Endothelial cell of umbilical vein (primary cell): ENCODE data around the gene ETV6. TPM values are rescaled to one million over a fixed set of nuclear protein-coding genes. Genes with fewer than 3 reads are reported as not detected.

Source experiments
- BruUV-seq: library from RNA; stranded (reverse); fragments of 400-500 nt; replicated peaks from 2 replicates; lab custom pipeline; 2021; lab: Mats Ljungman, UMichigan
- CTCF ChIA-PET: fragments of 300-600, 350-600 bp; sonication (Branson Sonifier 250); formaldehyde crosslinking; loops from one replicate; lab custom pipeline; 2021; ENCODE audit warnings: antibody characterized with exemption, inconsistent platforms; lab: Charles Lee
- POLR2A ChIA-PET: fragments of 300-600, 350-600 bp; sonication (Branson Sonifier 250); formaldehyde crosslinking; loops from one replicate; lab custom pipeline; 2021; ENCODE audit warnings: antibody characterized with exemption, inconsistent platforms; lab: Charles Lee
- DNase-seq: peaks from one replicate; pipeline ENCODE4 v3.0.0-alpha.2; 2011; ENCODE audit warnings: low read depth, low spot score
- FAIRE-seq: peaks from 2 replicates; lab custom pipeline; 2011; peaks lifted over from hg19 to GRCh38; lab: Jason Lieb, UNC
- H2AFZ ChIP-seq: 2 replicates; pipeline ENCODE4 v1.6.0; 2012; ENCODE audit warnings: low read depth, low read length, control low read depth, inconsistent platforms
- H3K27ac ChIP-seq: 2 replicates; pipeline ENCODE4 v1.5.1; 2011; ENCODE audit warnings: low read depth, mild to moderate bottlenecking, control low read depth, low read length, moderate library complexity; ENCODE audit not compliant: insufficient read depth
- H3K27me3 ChIP-seq, 2 experiments: 2 replicates each; pipeline versions ENCODE4 v1.6.0 to v1.6.1; 2011; ENCODE audit warnings: low read length in 2 of 2, mixed read lengths in 1 of 2; ENCODE audit not compliant: control insufficient read depth in 2 of 2, insufficient read depth in 2 of 2
- H3K36me3 ChIP-seq, 2 experiments: 2 replicates in 1 of 2; 3 replicates in 1 of 2; pipeline ENCODE4 v1.5.1; 2011; ENCODE audit warnings: low read length in 2 of 2, mild to moderate bottlenecking in 1 of 2, moderate library complexity in 1 of 2; ENCODE audit not compliant: control insufficient read depth in 2 of 2, insufficient read depth in 2 of 2; ENCODE audit errors: extremely low read depth in 1 of 2
- H3K4me1 ChIP-seq: 3 replicates; pipeline ENCODE4 v1.5.1; 2011; ENCODE audit warnings: mild to moderate bottlenecking, low read length; ENCODE audit not compliant: control insufficient read depth, insufficient read depth; ENCODE audit errors: extremely low read depth
- H3K4me2 ChIP-seq: 2 replicates; pipeline ENCODE4 v1.6.1; 2011; ENCODE audit warnings: low read length, control low read depth, mixed read lengths; ENCODE audit not compliant: insufficient read depth
- H3K4me3 ChIP-seq, 3 experiments: fragments of 200-600 bp in 1 of 3; sonication (generic), shearing (Covaris generic) in 1 of 3; replicated peaks in 1 of 3; 2 replicates each; pipeline ENCODE4 v1.5.1; 2011 to 2016; ENCODE audit warnings: control low read depth in 3 of 3, low read length in 3 of 3, mild to moderate bottlenecking in 2 of 3, inconsistent platforms in 1 of 3, low read depth in 1 of 3, moderate library complexity in 1 of 3; ENCODE audit not compliant: insufficient read depth in 1 of 3
- H3K79me2 ChIP-seq: 2 replicates; pipeline ENCODE4 v1.6.0; 2012; ENCODE audit warnings: low read length, inconsistent platforms; ENCODE audit not compliant: control insufficient read depth, insufficient read depth
- H3K9ac ChIP-seq: replicated peaks from 2 replicates; pipeline ENCODE3; 2011; ENCODE audit warnings: low read length, control low read depth; ENCODE audit not compliant: insufficient read depth; ENCODE audit errors: extremely low read depth
- H3K9me1 ChIP-seq: replicated peaks from 3 replicates; pipeline ENCODE4 v1.6.0; 2011; ENCODE audit warnings: mild to moderate bottlenecking, low read length; ENCODE audit not compliant: control insufficient read depth, insufficient read depth; ENCODE audit errors: extremely low read depth
- H3K9me3 ChIP-seq: replicated peaks from 2 replicates; pipeline ENCODE4 v1.5.1; 2012; ENCODE audit warnings: low read length, inconsistent platforms; ENCODE audit not compliant: control insufficient read depth, insufficient read depth
- H4K20me1 ChIP-seq: replicated peaks from 2 replicates; pipeline ENCODE3; 2011; ENCODE audit warnings: mild to moderate bottlenecking, low read length; ENCODE audit not compliant: control insufficient read depth, insufficient read depth; ENCODE audit errors: extremely low read depth
- EZH2 ChIP-seq: IDR thresholded peaks from 2 replicates; pipeline ENCODE4 v1.6.1; 2012; ENCODE audit warnings: borderline replicate concordance, low read depth, mild to moderate bottlenecking, moderate library complexity, low read length, inconsistent platforms; ENCODE audit not compliant: severe bottlenecking
- FOS ChIP-seq: IDR thresholded peaks from 2 replicates; pipeline ENCODE4 v1.6.1; 2011; ENCODE audit warnings: mild to moderate bottlenecking, low read length, moderate library complexity, borderline replicate concordance; ENCODE audit not compliant: insufficient read depth
- GATA2 ChIP-seq: IDR thresholded peaks from 2 replicates; pipeline ENCODE4 v1.7.0; 2011; ENCODE audit warnings: low read depth, mild to moderate bottlenecking, moderate library complexity, mixed read lengths, low read length; ENCODE audit not compliant: insufficient read length, insufficient read depth
- JUN ChIP-seq: IDR thresholded peaks from 2 replicates; pipeline ENCODE4 v1.6.1; 2011; ENCODE audit warnings: borderline replicate concordance, low read depth; ENCODE audit not compliant: insufficient read length, insufficient read depth
- MYC ChIP-seq: IDR thresholded peaks from one replicate; pipeline ENCODE4 v1.6.1; 2011; ENCODE audit warnings: mild to moderate bottlenecking, low read depth, low read length
- POLR2A ChIP-seq: IDR thresholded peaks from 2 replicates; pipeline ENCODE4 v1.6.1; 2012; ENCODE audit warnings: low read depth, mild to moderate bottlenecking, control low read depth, low read length
- POLR2AphosphoS5 ChIP-seq: IDR thresholded peaks from 2 replicates; pipeline ENCODE4 v1.6.1; 2012; ENCODE audit warnings: low read depth, mild to moderate bottlenecking, control low read depth, low read length, moderate library complexity; ENCODE audit not compliant: insufficient read depth
- dilution Hi-C: fragments of 300-500 bp; cut with MboI; formaldehyde crosslinking; loops from one replicate; pipeline ENCODE4 v1.15.0; 2019; ENCODE audit warnings: low sequenced_read_pairs; ENCODE audit not compliant: extremely low pct_ligation_motif_present
- intact Hi-C: fragments of 100-400 bp; cut with micrococcal nuclease; formaldehyde crosslinking; loops from one replicate; pipeline ENCODE4 v1.10.0; 2022
- polyA plus RNA-seq, 4 experiments: library from polyadenylated mRNA; depleted of rRNA in 3 of 4; stranded (reverse) in 3 of 4; unstranded in 1 of 4; fragments of >200 nt; gene quantifications; 2 replicates each; pipeline versions ENCODE4 v1.2.1 to v1.2.3, GENCODE V29; 2011 to 2012; ENCODE audit warnings: missing spikeins in 1 of 4
- total RNA-seq: library from RNA; stranded (reverse); gene quantifications from 2 replicates; pipeline ENCODE4 v1.2.3, GENCODE V29; 2021
- TF ChIP-seq, protein P1 (sequence below): IDR thresholded peaks from 2 replicates; pipeline ENCODE4 v1.6.1; 2011; ENCODE audit not compliant: insufficient read depth, insufficient read length
- TF ChIP-seq, protein P2 (sequence below), 2 donors: IDR thresholded peaks; 1 replicate in 1 of 2; 2 replicates in 1 of 2; pipeline ENCODE4 v1.5.1; 2011; ENCODE audit warnings: low read length in 2 of 2, mild to moderate bottlenecking in 2 of 2, moderate library complexity in 2 of 2, control low read depth in 1 of 2, inconsistent platforms in 1 of 2, low read depth in 1 of 2; ENCODE audit not compliant: insufficient read depth in 1 of 2; ENCODE audit errors: extremely low read depth in 1 of 2

The ETV6 gene
- total and polyA plus RNA-seq, 2 donors (not counting 3 experiments of a cell fraction or from before 2014, with no cell fraction given) = 15.9 to 57.1 TPM

DNA sequence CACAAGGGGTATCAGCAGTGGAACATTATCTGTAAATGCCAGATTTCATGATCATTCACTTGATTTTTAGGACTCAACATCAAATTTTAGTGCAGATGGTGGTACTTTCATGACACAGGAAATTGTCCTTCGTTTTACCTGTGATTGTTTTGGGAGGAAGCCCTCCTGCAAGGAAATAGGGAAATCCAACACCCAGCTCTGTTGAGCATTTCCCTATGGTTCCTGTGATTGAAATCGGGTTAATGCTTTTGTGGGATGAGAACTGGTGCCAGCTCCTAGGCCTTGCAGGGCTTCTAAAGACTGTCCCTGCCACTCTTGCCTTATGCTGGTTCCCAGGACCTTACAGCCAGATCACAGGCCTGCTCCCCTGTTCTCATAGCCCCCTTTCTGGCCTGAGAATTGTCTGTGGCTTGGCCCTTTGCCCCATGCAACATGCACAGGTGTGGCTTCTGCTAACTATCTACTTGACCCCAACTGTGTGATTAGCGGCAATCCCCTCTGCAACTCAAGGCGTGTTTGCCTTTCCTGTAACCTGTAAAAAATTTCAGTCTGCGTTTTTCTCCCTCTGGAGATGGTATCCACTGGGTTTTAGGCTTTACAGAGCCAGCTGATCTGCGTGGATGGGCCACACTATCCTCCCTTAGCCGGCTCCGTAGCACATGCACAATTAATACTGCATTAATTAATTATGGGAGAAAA, 112.5 kb downstream of the ETV6 start:
- no TSS peak for BruUV-seq
- FAIRE-seq = no peak
- CTCF ChIA-PET = interaction anchor here (1.2 to 2.8 kb wide), 3 partner anchors 17 to 130 kb away, joined by 3 to 10 read pairs (median 6); no protein-coding TSS in a partner anchor
- no peaks in the 10 kb centered on the region for H4K20me1 ChIP-seq
- dilution Hi-C loops = no loop called here
- no peaks in the 10 kb centered on the region for H3K9me1 ChIP-seq
- no peak overlapping the region for H2AFZ ChIP-seq
- H3K4me1 ChIP-seq = peaks cover 39% of the 10 kb centered on the region
- POLR2A ChIA-PET = interaction anchor here (0.6 kb wide), 1 partner anchor 88 kb away, joined by 3 read pairs; no protein-coding TSS in a partner anchor
- no peak for TF ChIP-seq FOS
- no peak for TF ChIP-seq EZH2
- TF ChIP-seq POLR2AphosphoS5 = no peak
- TF ChIP-seq JUN = no peak
- TF ChIP-seq POLR2A = no peak
- no peak for TF ChIP-seq MYC
- TF ChIP-seq, protein P1, sequence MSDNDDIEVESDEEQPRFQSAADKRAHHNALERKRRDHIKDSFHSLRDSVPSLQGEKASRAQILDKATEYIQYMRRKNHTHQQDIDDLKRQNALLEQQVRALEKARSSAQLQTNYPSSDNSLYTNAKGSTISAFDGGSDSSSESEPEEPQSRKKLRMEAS = no peak
- no peak for TF ChIP-seq GATA2
- TF ChIP-seq, protein P2, sequence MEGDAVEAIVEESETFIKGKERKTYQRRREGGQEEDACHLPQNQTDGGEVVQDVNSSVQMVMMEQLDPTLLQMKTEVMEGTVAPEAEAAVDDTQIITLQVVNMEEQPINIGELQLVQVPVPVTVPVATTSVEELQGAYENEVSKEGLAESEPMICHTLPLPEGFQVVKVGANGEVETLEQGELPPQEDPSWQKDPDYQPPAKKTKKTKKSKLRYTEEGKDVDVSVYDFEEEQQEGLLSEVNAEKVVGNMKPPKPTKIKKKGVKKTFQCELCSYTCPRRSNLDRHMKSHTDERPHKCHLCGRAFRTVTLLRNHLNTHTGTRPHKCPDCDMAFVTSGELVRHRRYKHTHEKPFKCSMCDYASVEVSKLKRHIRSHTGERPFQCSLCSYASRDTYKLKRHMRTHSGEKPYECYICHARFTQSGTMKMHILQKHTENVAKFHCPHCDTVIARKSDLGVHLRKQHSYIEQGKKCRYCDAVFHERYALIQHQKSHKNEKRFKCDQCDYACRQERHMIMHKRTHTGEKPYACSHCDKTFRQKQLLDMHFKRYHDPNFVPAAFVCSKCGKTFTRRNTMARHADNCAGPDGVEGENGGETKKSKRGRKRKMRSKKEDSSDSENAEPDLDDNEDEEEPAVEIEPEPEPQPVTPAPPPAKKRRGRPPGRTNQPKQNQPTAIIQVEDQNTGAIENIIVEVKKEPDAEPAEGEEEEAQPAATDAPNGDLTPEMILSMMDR (IDR thresholded peaks at IDR 0.05; ENCODE audit: extremely low read depth in 1 of 2, insufficient read depth in 1 of 2, low read depth in 1 of 2, low read length in 2 of 2) = no peak
- H3K27ac ChIP-seq = no peak overlapping the region
- H3K27me3 ChIP-seq = no peaks in the 10 kb centered on the region
- DNase-seq = no peak
- H3K79me2 ChIP-seq = peaks cover 18% of the 10 kb centered on the region
- H3K36me3 ChIP-seq = peaks cover 0 to 4% of the 10 kb centered on the region in 2 experiments
- intact Hi-C loops = no loop called here
- no peak overlapping the region for H3K9ac ChIP-seq
- no peak overlapping the region for H3K4me2 ChIP-seq
- H3K9me3 ChIP-seq = no peaks in the 10 kb centered on the region
- H3K4me3 ChIP-seq = no peak overlapping the region
